Testis (tissue), 3 donors: ENCODE measurements around the gene KISS1R. TPM values are rescaled to one million over a fixed set of nuclear protein-coding genes. Genes with fewer than 3 reads are reported as not detected.
"Not testable (repeated sequence)": the region's sequence is repeated elsewhere in the genome, so short reads cannot be mapped to it uniquely, and the experiment has no call there.

Experiments used
- DNase-seq: peaks from one replicate; pipeline ENCODE4 v3.0.0-alpha.2; 2019
- H3K27ac ChIP-seq, 2 donors: fragments of 200-600 bp; sonication (generic); one replicate each; pipeline ENCODE4 v1.5.1; 2019
- H3K27me3 ChIP-seq: fragments of 200-600 bp; sonication (generic); one replicate; pipeline ENCODE4 v1.5.1; 2019
- H3K36me3 ChIP-seq: fragments of 200-600 bp; sonication (generic); one replicate; pipeline ENCODE4 v1.5.1; 2017; ENCODE audit warnings: low read depth; ENCODE audit errors: missing control alignments
- H3K4me1 ChIP-seq: fragments of 200-600 bp; sonication (generic); one replicate; pipeline ENCODE4 v1.5.1; 2019
- H3K4me3 ChIP-seq, 2 donors: fragments of 200-600 bp; sonication (generic); one replicate each; pipeline ENCODE4 v1.5.1; 2017 to 2019
- H3K9me3 ChIP-seq: fragments of 200-600 bp; sonication (generic); one replicate; pipeline ENCODE4 v1.5.1; 2017
- CTCF ChIP-seq, 3 experiments: fragments of 450-650 bp in 2 of 3; fragments of 200-600 bp in 1 of 3; sonication (generic) in 1 of 3; IDR thresholded peaks; one replicate each; pipeline ENCODE4 v1.5.1; 2016 to 2019; ENCODE audit warnings: antibody characterized with exemption in 3 of 3, mild to moderate bottlenecking in 2 of 3, moderate library complexity in 1 of 3
- POLR2A ChIP-seq: fragments of 450-650 bp; IDR thresholded peaks from one replicate; pipeline ENCODE4 v1.6.1; 2017; ENCODE audit warnings: antibody characterized with exemption, mild to moderate bottlenecking, moderate library complexity
- WGBS, 2 donors: methylation state at CpG; one replicate each; pipeline ENCODE4 v1.1.5; 2018; 5-methylcytosine and 5-hydroxymethylcytosine counted together
- intact Hi-C: fragments of 100-400 bp; cut with DNase I; formaldehyde crosslinking; loops from one replicate; pipeline ENCODE4 v1.15.1; 2023; ENCODE audit warnings: low total_unique reads
- polyA plus RNA-seq: library from polyadenylated mRNA; stranded (reverse); fragments of 350-450 nt; fragmentation: Illumina TruSeq; extraction: RNeasy Lipid Tissue Mini Kit (QIAGEN cat#74804); gene quantifications from one replicate; pipeline ENCODE4 v1.2.3, GENCODE V29; 2014; ENCODE audit warnings: low read depth, low replicate concordance; ENCODE audit not compliant: insufficient read depth
- total RNA-seq, 2 donors: library from RNA; depleted of rRNA; stranded (reverse); fragments of >200 nt; gene quantifications; one replicate each; pipeline ENCODE4 v1.2.3, GENCODE V29; 2016

The KISS1R gene
- total and polyA plus RNA-seq, 3 donors from 2014 or later: not detected

- H3K9me3 ChIP-seq, H3K4me3 ChIP-seq, intact Hi-C loops, H3K36me3 ChIP-seq, DNase-seq, H3K27ac ChIP-seq, H3K4me1 ChIP-seq, H3K27me3 ChIP-seq: not testable (repeated sequence)
- 84 to 87% methylated on average over 14 to 17 of the region's 24 CpGs for WGBS, 2 donors
Measured at GRCh38 chr19:878751-879561, 38.2 kb upstream of the KISS1R start.

- H3K27me3 ChIP-seq: no peaks in the 10 kb centered on the region
- TF ChIP-seq CTCF (IDR thresholded peaks at IDR 0.05) (no peak), POLR2A (no peak)
- H3K4me3 ChIP-seq: no peak overlapping the region
- 91 to 96% methylated on average over 17 to 37 of the region's 37 CpGs for WGBS, 2 donors
- intact Hi-C loops: no loop called here
- no peak overlapping the region for H3K27ac ChIP-seq
- no peak for DNase-seq
- no peaks in the 10 kb centered on the region for H3K9me3 ChIP-seq
- H3K4me1 ChIP-seq: no peaks in the 10 kb centered on the region
- H3K36me3 ChIP-seq: no peaks in the 10 kb centered on the region
Measured at GRCh38 chr19:879711-880438, 37.3 kb upstream of the KISS1R start.

GRCh38 chr19:881385-882071, 35.6 kb upstream of the KISS1R start:
- H3K27ac ChIP-seq: no peak overlapping the region
- intact Hi-C loops: no loop called here
- H3K9me3 ChIP-seq: no peaks in the 10 kb centered on the region
- no peaks in the 10 kb centered on the region for H3K4me1 ChIP-seq
- no peak overlapping the region for H3K4me3 ChIP-seq
- H3K27me3 ChIP-seq: no peaks in the 10 kb centered on the region
- TF ChIP-seq POLR2A (no peak), CTCF (IDR thresholded peaks at IDR 0.05) (no peak)
- no peak for DNase-seq
- WGBS, 2 donors: 96 to 97% methylated on average over 22 to 34 of the region's 34 CpGs
- no peaks in the 10 kb centered on the region for H3K36me3 ChIP-seq

- Histone ChIP-seq H3K4me1 (no peaks in the 10 kb centered on the region), H3K27ac (no peak overlapping the region), H3K27me3 (no peaks in the 10 kb centered on the region), H3K9me3 (no peaks in the 10 kb centered on the region), H3K36me3 (no peaks in the 10 kb centered on the region), H3K4me3 (no peak overlapping the region)
- TF ChIP-seq POLR2A (no peak), CTCF (IDR thresholded peaks at IDR 0.05) (no peak)
- WGBS, 2 donors: 92 to 93% methylated on average over 30 of the region's 30 CpGs
- intact Hi-C loops: no loop called here
- DNase-seq: no peak
Measured at GRCh38 chr19:882871-883497, 34.1 kb upstream of the KISS1R start.
